Endothelial cell of umbilical vein (primary cell): ENCODE data around the gene BEAN1. TPM values are rescaled to one million over a fixed set of nuclear protein-coding genes. Genes with fewer than 3 reads are reported as not detected.

Source experiments
- BruUV-seq: library from RNA; stranded (reverse); fragments of 400-500 nt; replicated peaks from 2 replicates; lab custom pipeline; 2021; lab: Mats Ljungman, UMichigan
- CTCF ChIA-PET: fragments of 300-600, 350-600 bp; sonication (Branson Sonifier 250); formaldehyde crosslinking; loops from one replicate; lab custom pipeline; 2021; ENCODE audit warnings: antibody characterized with exemption, inconsistent platforms; lab: Charles Lee
- POLR2A ChIA-PET: fragments of 300-600, 350-600 bp; sonication (Branson Sonifier 250); formaldehyde crosslinking; loops from one replicate; lab custom pipeline; 2021; ENCODE audit warnings: antibody characterized with exemption, inconsistent platforms; lab: Charles Lee
- DNase-seq: peaks from one replicate; pipeline ENCODE4 v3.0.0-alpha.2; 2011; ENCODE audit warnings: low read depth, low spot score
- FAIRE-seq: peaks from 2 replicates; lab custom pipeline; 2011; peaks lifted over from hg19 to GRCh38; lab: Jason Lieb, UNC
- H2AFZ ChIP-seq: 2 replicates; pipeline ENCODE4 v1.6.0; 2012; ENCODE audit warnings: low read depth, low read length, control low read depth, inconsistent platforms
- H3K27ac ChIP-seq: 2 replicates; pipeline ENCODE4 v1.5.1; 2011; ENCODE audit warnings: low read depth, mild to moderate bottlenecking, control low read depth, low read length, moderate library complexity; ENCODE audit not compliant: insufficient read depth
- H3K27me3 ChIP-seq, 2 experiments: 2 replicates each; pipeline versions ENCODE4 v1.6.0 to v1.6.1; 2011; ENCODE audit warnings: low read length in 2 of 2, mixed read lengths in 1 of 2; ENCODE audit not compliant: control insufficient read depth in 2 of 2, insufficient read depth in 2 of 2
- H3K36me3 ChIP-seq, 2 experiments: 2 replicates in 1 of 2; 3 replicates in 1 of 2; pipeline ENCODE4 v1.5.1; 2011; ENCODE audit warnings: low read length in 2 of 2, mild to moderate bottlenecking in 1 of 2, moderate library complexity in 1 of 2; ENCODE audit not compliant: control insufficient read depth in 2 of 2, insufficient read depth in 2 of 2; ENCODE audit errors: extremely low read depth in 1 of 2
- H3K4me1 ChIP-seq: 3 replicates; pipeline ENCODE4 v1.5.1; 2011; ENCODE audit warnings: mild to moderate bottlenecking, low read length; ENCODE audit not compliant: control insufficient read depth, insufficient read depth; ENCODE audit errors: extremely low read depth
- H3K4me2 ChIP-seq: 2 replicates; pipeline ENCODE4 v1.6.1; 2011; ENCODE audit warnings: low read length, control low read depth, mixed read lengths; ENCODE audit not compliant: insufficient read depth
- H3K4me3 ChIP-seq, 3 experiments: fragments of 200-600 bp in 1 of 3; sonication (generic), shearing (Covaris generic) in 1 of 3; replicated peaks in 1 of 3; 2 replicates each; pipeline ENCODE4 v1.5.1; 2011 to 2016; ENCODE audit warnings: control low read depth in 3 of 3, low read length in 3 of 3, mild to moderate bottlenecking in 2 of 3, inconsistent platforms in 1 of 3, low read depth in 1 of 3, moderate library complexity in 1 of 3; ENCODE audit not compliant: insufficient read depth in 1 of 3
- H3K79me2 ChIP-seq: 2 replicates; pipeline ENCODE4 v1.6.0; 2012; ENCODE audit warnings: low read length, inconsistent platforms; ENCODE audit not compliant: control insufficient read depth, insufficient read depth
- H3K9ac ChIP-seq: replicated peaks from 2 replicates; pipeline ENCODE3; 2011; ENCODE audit warnings: low read length, control low read depth; ENCODE audit not compliant: insufficient read depth; ENCODE audit errors: extremely low read depth
- H3K9me1 ChIP-seq: replicated peaks from 3 replicates; pipeline ENCODE4 v1.6.0; 2011; ENCODE audit warnings: mild to moderate bottlenecking, low read length; ENCODE audit not compliant: control insufficient read depth, insufficient read depth; ENCODE audit errors: extremely low read depth
- H3K9me3 ChIP-seq: replicated peaks from 2 replicates; pipeline ENCODE4 v1.5.1; 2012; ENCODE audit warnings: low read length, inconsistent platforms; ENCODE audit not compliant: control insufficient read depth, insufficient read depth
- H4K20me1 ChIP-seq: replicated peaks from 2 replicates; pipeline ENCODE3; 2011; ENCODE audit warnings: mild to moderate bottlenecking, low read length; ENCODE audit not compliant: control insufficient read depth, insufficient read depth; ENCODE audit errors: extremely low read depth
- EZH2 ChIP-seq: IDR thresholded peaks from 2 replicates; pipeline ENCODE4 v1.6.1; 2012; ENCODE audit warnings: borderline replicate concordance, low read depth, mild to moderate bottlenecking, moderate library complexity, low read length, inconsistent platforms; ENCODE audit not compliant: severe bottlenecking
- FOS ChIP-seq: IDR thresholded peaks from 2 replicates; pipeline ENCODE4 v1.6.1; 2011; ENCODE audit warnings: mild to moderate bottlenecking, low read length, moderate library complexity, borderline replicate concordance; ENCODE audit not compliant: insufficient read depth
- GATA2 ChIP-seq: IDR thresholded peaks from 2 replicates; pipeline ENCODE4 v1.7.0; 2011; ENCODE audit warnings: low read depth, mild to moderate bottlenecking, moderate library complexity, mixed read lengths, low read length; ENCODE audit not compliant: insufficient read length, insufficient read depth
- JUN ChIP-seq: IDR thresholded peaks from 2 replicates; pipeline ENCODE4 v1.6.1; 2011; ENCODE audit warnings: borderline replicate concordance, low read depth; ENCODE audit not compliant: insufficient read length, insufficient read depth
- MYC ChIP-seq: IDR thresholded peaks from one replicate; pipeline ENCODE4 v1.6.1; 2011; ENCODE audit warnings: mild to moderate bottlenecking, low read depth, low read length
- POLR2A ChIP-seq: IDR thresholded peaks from 2 replicates; pipeline ENCODE4 v1.6.1; 2012; ENCODE audit warnings: low read depth, mild to moderate bottlenecking, control low read depth, low read length
- POLR2AphosphoS5 ChIP-seq: IDR thresholded peaks from 2 replicates; pipeline ENCODE4 v1.6.1; 2012; ENCODE audit warnings: low read depth, mild to moderate bottlenecking, control low read depth, low read length, moderate library complexity; ENCODE audit not compliant: insufficient read depth
- dilution Hi-C: fragments of 300-500 bp; cut with MboI; formaldehyde crosslinking; loops from one replicate; pipeline ENCODE4 v1.15.0; 2019; ENCODE audit warnings: low sequenced_read_pairs; ENCODE audit not compliant: extremely low pct_ligation_motif_present
- intact Hi-C: fragments of 100-400 bp; cut with micrococcal nuclease; formaldehyde crosslinking; loops from one replicate; pipeline ENCODE4 v1.10.0; 2022
- polyA plus RNA-seq, 4 experiments: library from polyadenylated mRNA; depleted of rRNA in 3 of 4; stranded (reverse) in 3 of 4; unstranded in 1 of 4; fragments of >200 nt; gene quantifications; 2 replicates each; pipeline versions ENCODE4 v1.2.1 to v1.2.3, GENCODE V29; 2011 to 2012; ENCODE audit warnings: missing spikeins in 1 of 4
- total RNA-seq: library from RNA; stranded (reverse); gene quantifications from 2 replicates; pipeline ENCODE4 v1.2.3, GENCODE V29; 2021
- TF ChIP-seq, protein P1 (sequence below): IDR thresholded peaks from 2 replicates; pipeline ENCODE4 v1.6.1; 2011; ENCODE audit not compliant: insufficient read depth, insufficient read length
- TF ChIP-seq, protein P2 (sequence below), 2 donors: IDR thresholded peaks; 1 replicate in 1 of 2; 2 replicates in 1 of 2; pipeline ENCODE4 v1.5.1; 2011; ENCODE audit warnings: low read length in 2 of 2, mild to moderate bottlenecking in 2 of 2, moderate library complexity in 2 of 2, control low read depth in 1 of 2, inconsistent platforms in 1 of 2, low read depth in 1 of 2; ENCODE audit not compliant: insufficient read depth in 1 of 2; ENCODE audit errors: extremely low read depth in 1 of 2

Gene BEAN1
- total and polyA plus RNA-seq, 2 donors (not counting 3 experiments of a cell fraction or from before 2014, with no cell fraction given): not detected

DNA sequence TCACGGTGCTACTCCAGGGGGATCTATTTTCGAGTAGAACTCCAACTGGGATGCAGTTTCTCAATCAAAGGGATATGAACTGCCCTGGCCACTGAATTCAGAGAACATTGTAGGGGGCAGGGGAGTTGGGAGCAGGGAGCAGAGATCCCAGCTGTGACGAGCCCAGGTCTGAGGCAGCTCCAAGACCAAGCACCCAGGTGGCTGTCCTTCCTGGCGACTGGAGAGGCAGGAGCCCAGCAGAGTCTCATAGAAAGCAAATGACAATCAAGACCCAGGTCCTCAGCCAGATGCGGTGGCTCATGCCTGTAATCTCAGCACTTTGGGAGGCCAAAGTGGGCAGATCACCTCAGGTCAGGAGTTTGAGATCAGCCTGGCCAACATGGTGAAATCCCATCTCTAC is 62.7 kb downstream of the BEAN1 start:
- Histone ChIP-seq H3K4me1 (peaks cover 2% of the 10 kb centered on the region), H2AFZ (no peak overlapping the region), H3K4me2 (no peak overlapping the region), H3K27ac (no peak overlapping the region), H3K79me2 (no peaks in the 10 kb centered on the region), H3K9ac (no peak overlapping the region), H3K9me3 (no peaks in the 10 kb centered on the region), H3K9me1 (no peaks in the 10 kb centered on the region), H3K27me3 (peaks cover 0 to 1% of the 10 kb centered on the region in 2 experiments), H4K20me1 (no peaks in the 10 kb centered on the region), H3K4me3 (no peak overlapping the region), H3K36me3 (no peaks in the 10 kb centered on the region)
- ChIA-PET CTCF (interaction anchor here (0.7 kb wide), 1 partner anchor 26 kb away, joined by 4 read pairs; no protein-coding TSS in a partner anchor), POLR2A (no interaction called here)
- dilution Hi-C loops: no loop called here
- intact Hi-C loops: no loop called here
- FAIRE-seq: no peak
- no peak for DNase-seq
- TF ChIP-seq GATA2 (no peak), POLR2A (no peak)
- no TSS peak for BruUV-seq

DNA sequence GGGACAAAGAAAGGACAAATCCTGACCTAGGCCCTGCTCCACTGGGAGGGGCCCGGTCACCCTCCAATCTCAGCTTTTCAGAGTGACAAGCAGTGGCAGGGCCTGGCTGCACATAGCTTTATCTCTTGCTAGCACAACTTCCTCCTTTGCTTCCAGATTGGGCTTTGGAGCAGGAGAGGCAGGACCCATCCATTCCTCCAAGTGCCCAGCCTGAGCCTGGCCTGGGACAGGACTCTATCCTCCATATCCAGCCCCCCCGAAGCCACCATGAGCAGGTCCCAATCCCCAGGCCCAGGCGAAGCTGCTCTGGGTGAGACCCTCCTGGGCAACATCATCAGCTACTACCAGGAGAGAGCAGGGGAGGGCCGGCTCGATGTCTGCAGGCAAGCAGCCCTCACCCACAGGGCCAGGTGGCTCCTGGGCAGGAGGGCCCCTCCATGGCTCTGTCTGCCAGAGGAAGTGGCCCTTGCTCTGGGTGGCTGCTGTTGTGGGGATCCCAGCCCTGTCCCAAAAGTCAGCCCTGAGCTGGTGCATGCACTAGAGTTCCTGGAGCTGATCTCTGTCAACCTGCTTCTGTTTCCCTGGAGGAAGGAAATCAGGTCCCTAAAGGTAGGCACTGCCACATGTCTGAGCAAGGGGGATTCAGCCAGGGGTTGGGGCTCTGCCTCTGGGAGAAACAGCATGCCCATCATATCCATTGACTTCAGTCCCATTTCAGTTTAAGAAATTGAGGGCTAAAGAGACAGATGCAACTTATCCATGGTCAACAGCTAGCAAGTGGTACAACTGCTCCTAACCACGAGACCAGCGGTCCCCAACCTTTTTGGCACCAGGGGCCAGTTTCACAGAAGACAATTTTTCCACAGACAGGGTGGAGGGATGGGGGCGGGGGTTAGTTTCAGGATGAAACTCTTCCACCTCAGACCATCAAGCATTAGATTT is 64.0 kb downstream of the BEAN1 start:
- Histone ChIP-seq H3K4me3 (no peak overlapping the region), H3K4me1 (peaks cover 2% of the 10 kb centered on the region), H3K4me2 (no peak overlapping the region), H3K27me3 (peaks cover 0 to 2% of the 10 kb centered on the region in 2 experiments), H3K9me1 (no peaks in the 10 kb centered on the region), H3K79me2 (no peaks in the 10 kb centered on the region), H3K9ac (no peak overlapping the region), H3K27ac (no peak overlapping the region), H3K9me3 (no peaks in the 10 kb centered on the region), H2AFZ (no peak overlapping the region), H4K20me1 (no peaks in the 10 kb centered on the region), H3K36me3 (no peaks in the 10 kb centered on the region)
- DNase-seq (no peak), FAIRE-seq (no peak)
- no peak for TF ChIP-seq POLR2AphosphoS5
- TF ChIP-seq, protein P1, sequence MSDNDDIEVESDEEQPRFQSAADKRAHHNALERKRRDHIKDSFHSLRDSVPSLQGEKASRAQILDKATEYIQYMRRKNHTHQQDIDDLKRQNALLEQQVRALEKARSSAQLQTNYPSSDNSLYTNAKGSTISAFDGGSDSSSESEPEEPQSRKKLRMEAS: no peak
- no peak for TF ChIP-seq JUN
- TF ChIP-seq MYC: no peak
- TF ChIP-seq, protein P2, sequence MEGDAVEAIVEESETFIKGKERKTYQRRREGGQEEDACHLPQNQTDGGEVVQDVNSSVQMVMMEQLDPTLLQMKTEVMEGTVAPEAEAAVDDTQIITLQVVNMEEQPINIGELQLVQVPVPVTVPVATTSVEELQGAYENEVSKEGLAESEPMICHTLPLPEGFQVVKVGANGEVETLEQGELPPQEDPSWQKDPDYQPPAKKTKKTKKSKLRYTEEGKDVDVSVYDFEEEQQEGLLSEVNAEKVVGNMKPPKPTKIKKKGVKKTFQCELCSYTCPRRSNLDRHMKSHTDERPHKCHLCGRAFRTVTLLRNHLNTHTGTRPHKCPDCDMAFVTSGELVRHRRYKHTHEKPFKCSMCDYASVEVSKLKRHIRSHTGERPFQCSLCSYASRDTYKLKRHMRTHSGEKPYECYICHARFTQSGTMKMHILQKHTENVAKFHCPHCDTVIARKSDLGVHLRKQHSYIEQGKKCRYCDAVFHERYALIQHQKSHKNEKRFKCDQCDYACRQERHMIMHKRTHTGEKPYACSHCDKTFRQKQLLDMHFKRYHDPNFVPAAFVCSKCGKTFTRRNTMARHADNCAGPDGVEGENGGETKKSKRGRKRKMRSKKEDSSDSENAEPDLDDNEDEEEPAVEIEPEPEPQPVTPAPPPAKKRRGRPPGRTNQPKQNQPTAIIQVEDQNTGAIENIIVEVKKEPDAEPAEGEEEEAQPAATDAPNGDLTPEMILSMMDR (IDR thresholded peaks at IDR 0.05; ENCODE audit: extremely low read depth in 1 of 2, insufficient read depth in 1 of 2, low read depth in 1 of 2, low read length in 2 of 2): no peak
- TF ChIP-seq EZH2: no peak
- TF ChIP-seq POLR2A: no peak
- TF ChIP-seq GATA2: no peak
- no peak for TF ChIP-seq FOS
- BruUV-seq: no TSS peak
- intact Hi-C loops (no loop called here), dilution Hi-C loops (no loop called here)
- POLR2A ChIA-PET: no interaction called here
- CTCF ChIA-PET: interaction anchor here (1.0 to 1.8 kb wide), 4 partner anchors 17 to 149 kb away, joined by 3 to 6 read pairs (median 4); no protein-coding TSS in a partner anchor
